Spleen (tissue), 7 donors: ENCODE measurements around the gene TTLL9.

Experiments used
- POLR2A ChIP-seq, 3 donors: fragments of 450-650 bp; IDR thresholded peaks; one replicate each; pipeline ENCODE4 v1.5.1; 2017; ENCODE audit warnings: antibody characterized with exemption in 3 of 3, mild to moderate bottlenecking in 1 of 3
- POLR2AphosphoS5 ChIP-seq, 3 donors: sonication (generic); formaldehyde crosslinking; IDR thresholded peaks; one replicate each; pipeline ENCODE4 v1.5.1; 2017; ENCODE audit warnings: antibody characterized with exemption in 3 of 3
- TF ChIP-seq, protein P1 (sequence below), 11 experiments: fragments of 200-600 bp in 7 of 11; fragments of 450-650 bp in 4 of 11; sonication (generic) in 4 of 11; IDR thresholded peaks in 8 of 11; conservative IDR thresholded peaks in 3 of 11; 1 replicate in 7 of 11; 2 replicates in 4 of 11; pipeline versions ENCODE4 v1.4.0 to v1.8.0; 2016 to 2021; ENCODE audit warnings: antibody characterized with exemption in 11 of 11, inconsistent platforms in 4 of 11, mild to moderate bottlenecking in 1 of 11
- donor health status: DM: no; HTN: no; CAD: no; lungs with moderate emphysema.
- donor health status: DM: no; HTN: no; CAD: no.
- donor health status: DM: no; HTN: no; CAD: no.

DNA sequence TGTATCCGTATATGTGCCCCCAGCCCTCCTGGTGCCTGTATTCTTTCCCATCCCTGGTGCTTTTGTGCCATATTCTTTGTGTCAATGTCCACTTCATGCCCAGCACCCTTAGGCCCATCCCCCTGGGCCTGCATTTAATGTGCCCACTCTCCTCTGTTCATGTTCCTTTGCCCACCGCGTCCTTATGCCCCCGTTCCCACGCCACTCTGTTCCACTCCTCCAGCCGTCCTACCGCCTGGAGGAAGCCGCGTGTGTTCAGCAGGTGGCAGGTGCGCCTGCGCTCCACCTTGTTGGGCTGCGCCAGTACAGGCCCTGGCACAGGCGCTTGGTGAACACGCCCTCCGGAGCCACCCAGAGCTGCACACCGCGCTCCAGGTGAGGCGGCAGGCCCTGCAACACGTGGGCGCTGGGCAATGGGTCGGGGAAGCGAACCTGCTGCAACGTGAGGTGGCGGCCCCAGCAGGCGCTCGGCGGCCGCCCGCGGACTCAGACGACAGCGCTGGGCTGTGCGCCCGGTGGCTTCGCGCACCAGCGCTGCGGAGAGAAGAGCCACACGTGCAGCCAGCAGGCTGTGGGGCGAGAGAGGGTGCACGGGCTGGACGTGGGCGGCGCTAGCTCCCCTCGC, 21.0 kb upstream of the TTLL9 start:
- TF ChIP-seq, protein P1, sequence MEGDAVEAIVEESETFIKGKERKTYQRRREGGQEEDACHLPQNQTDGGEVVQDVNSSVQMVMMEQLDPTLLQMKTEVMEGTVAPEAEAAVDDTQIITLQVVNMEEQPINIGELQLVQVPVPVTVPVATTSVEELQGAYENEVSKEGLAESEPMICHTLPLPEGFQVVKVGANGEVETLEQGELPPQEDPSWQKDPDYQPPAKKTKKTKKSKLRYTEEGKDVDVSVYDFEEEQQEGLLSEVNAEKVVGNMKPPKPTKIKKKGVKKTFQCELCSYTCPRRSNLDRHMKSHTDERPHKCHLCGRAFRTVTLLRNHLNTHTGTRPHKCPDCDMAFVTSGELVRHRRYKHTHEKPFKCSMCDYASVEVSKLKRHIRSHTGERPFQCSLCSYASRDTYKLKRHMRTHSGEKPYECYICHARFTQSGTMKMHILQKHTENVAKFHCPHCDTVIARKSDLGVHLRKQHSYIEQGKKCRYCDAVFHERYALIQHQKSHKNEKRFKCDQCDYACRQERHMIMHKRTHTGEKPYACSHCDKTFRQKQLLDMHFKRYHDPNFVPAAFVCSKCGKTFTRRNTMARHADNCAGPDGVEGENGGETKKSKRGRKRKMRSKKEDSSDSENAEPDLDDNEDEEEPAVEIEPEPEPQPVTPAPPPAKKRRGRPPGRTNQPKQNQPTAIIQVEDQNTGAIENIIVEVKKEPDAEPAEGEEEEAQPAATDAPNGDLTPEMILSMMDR (IDR thresholded peaks at IDR 0.05 in 8 of 11, conservative IDR thresholded peaks at IDR 0.05 in 3 of 11): no peak
- TF ChIP-seq POLR2AphosphoS5 (IDR thresholded peaks at IDR 0.05): no peak
- no peak for TF ChIP-seq POLR2A (IDR thresholded peaks at IDR 0.05)
